GDM1 (cell line): ENCODE measurements around the gene EBLN2.
"Not testable (repeated sequence)": the region's sequence is repeated elsewhere in the genome, so short reads cannot be mapped to it uniquely, and the experiment has no call there.

Source experiments
- DNase-seq: peaks from one replicate; lab custom pipeline; 2025; lab: John Stamatoyannopoulos, UW

EBLN2 gene

GRCh38 chr3:73066243-73066642 lies 4.8 kb downstream of the EBLN2 start:
- not testable (repeated sequence) for DNase-seq

GRCh38 chr3:73068419-73068818 lies 7.0 kb downstream of the EBLN2 start:
- no peak for DNase-seq

DNA sequence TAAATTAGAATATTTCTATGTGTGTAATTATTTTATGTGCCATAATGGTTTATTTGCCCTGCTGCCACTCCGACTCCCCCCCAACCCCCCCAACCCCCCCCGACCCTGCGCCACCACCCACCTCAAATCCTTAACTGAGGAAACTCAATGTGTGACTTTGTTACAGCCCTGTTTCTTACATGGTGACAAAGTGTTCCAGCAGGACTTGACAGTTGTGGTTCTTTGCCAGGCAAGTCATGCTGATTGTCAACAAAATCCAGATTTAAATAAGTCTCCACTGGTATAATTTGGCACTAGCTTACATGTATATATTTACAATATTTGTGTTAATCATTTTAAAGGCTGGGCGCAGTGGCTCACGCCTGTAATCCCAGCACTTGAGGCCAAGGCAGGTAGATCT lies 7.7 kb downstream of the EBLN2 start:
- no peak for DNase-seq

DNA sequence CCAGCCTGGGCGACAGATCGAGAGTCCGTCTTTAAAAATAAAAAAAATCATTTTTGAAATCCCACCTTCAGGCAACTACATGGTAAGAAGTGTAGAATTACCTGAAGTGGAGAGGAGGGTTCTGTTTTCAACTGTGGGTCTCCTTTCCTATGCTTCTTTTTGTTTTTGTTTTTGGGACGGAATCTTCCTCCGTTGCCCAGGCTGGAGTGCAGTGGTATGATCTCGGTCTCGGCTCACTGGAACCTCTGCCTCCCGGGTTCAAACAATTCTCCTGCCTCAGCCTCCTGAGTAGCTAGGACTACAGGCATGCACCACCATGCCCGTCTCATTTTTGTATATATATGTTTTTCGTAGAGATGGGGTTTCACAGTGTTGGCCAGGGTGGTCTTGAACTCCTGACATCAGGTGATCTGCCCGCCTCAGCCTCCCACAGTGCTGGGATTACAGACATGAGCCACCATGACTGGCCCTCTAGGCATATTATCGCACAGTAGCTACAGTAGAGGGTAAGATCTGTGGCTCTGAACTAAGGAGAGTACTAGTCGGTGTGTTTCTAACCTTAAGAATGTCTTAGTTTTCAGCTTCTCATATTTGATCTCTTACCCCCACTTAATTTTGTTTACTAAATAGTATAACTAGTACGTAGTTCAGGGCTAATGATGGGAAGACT lies 8.5 kb downstream of the EBLN2 start:
- no peak for DNase-seq

- DNase-seq, result no peak
Measured at GRCh38 chr3:73070675-73071575, 9.5 kb downstream of the EBLN2 start.

GRCh38 chr3:73071952-73072351 lies 10.5 kb downstream of the EBLN2 start:
- no peak for DNase-seq

GRCh38 chr3:73072634-73073033 lies 11.2 kb downstream of the EBLN2 start:
- DNase-seq, result peak; percentile 49

- no peak for DNase-seq
Measured at GRCh38 chr3:73073091-73073707, 11.7 kb downstream of the EBLN2 start.

DNA sequence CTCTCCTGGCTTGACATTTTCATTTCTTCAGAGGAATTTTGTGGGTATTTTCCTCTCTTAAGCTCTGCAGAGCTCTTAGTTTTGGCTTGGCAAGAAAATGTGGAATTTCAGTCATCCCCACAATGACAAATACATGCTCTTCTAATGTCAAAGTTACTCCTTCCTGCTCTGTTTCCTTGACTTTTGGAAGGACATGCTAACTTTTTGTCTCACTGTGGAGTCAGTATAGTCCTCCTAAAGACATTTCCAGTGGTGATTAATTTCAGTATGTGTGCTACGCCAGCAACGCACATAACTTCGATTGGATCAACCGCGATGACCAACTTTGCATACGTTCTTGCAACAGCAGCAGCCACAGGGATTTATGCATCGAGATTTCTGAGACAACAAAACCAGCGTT lies 13.3 kb downstream of the EBLN2 start:
- no peak for DNase-seq

DNA sequence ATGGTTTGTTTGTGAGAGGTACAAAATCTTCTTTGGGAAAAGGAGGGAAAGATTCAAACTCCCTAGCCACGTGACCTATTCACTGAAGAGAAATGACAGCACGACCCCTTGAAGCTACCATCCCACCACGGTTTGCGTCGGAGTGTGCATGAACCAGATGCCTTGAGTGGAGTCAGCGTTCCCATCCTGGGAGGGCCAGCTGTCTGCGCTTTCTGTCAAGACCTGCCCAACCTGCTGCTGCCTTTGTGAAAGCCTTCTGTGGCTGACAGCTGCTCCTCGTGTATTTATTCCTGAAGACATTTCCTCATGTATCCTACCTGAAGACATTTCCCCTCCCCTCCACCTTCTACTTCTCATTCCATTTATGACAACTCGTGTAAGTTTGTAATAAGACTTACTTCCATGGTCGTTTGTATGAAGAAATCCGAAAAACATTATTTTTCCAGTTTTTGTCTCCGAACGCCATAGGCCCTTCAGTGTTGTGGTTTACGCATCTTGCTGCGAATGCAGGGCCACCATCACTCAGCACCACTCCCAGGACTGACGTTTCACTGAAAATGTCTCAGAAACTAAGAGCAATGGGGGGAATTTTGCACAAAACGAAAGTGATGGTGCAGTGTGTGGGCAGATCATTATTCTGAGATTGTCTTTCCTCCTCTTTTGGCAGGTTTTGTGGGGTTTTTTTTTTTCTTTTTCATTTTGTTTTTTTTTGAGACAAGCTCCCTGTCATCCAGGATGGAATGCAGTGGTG lies 18.9 kb downstream of the EBLN2 start:
- DNase-seq, result no peak

DNA sequence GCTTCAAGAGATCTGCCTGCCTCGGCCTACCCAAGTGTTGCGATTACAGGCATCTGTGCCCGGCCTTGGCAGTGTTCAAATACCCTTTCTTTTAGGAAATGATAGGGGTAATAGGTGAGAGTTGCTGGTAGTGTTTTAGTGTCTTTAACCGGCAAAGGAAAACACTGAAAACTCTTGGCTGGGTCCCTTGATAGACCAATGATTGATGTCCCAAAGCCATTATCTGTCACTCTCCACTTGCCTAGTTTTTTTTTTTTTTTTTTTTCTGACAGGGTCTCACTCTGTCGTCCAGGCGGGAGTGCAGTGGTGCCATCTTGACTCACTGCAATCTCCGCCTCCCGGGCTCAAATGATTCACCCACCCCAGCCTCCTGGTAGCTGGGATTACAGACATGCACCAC lies 19.7 kb downstream of the EBLN2 start:
- no peak for DNase-seq

- no peak for DNase-seq
Measured at GRCh38 chr3:73084170-73084569, 22.7 kb downstream of the EBLN2 start.

DNA sequence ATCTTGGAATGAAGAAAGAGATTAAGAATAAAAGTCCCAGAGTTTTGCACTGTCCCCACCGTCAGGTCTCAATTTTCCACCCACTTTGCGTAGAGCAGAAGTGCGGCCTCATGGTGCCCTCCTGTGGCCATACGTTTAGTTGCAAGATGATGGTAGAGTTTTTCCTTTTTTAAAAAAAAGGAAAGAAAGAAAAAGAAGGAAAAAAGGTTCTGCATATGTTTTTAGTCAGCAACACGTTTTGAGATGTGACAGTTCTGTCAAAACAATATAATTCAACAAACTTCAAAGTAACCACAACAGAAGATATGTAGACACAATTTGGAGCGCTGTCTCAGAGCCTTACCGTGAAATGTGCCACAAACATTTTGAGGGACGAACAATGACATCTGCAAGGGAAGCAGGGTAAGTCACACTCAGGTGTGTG lies 24.6 kb downstream of the EBLN2 start:
- no peak for DNase-seq

GRCh38 chr3:73094129-73094528 lies 32.7 kb downstream of the EBLN2 start:
- DNase-seq, result no peak

DNA sequence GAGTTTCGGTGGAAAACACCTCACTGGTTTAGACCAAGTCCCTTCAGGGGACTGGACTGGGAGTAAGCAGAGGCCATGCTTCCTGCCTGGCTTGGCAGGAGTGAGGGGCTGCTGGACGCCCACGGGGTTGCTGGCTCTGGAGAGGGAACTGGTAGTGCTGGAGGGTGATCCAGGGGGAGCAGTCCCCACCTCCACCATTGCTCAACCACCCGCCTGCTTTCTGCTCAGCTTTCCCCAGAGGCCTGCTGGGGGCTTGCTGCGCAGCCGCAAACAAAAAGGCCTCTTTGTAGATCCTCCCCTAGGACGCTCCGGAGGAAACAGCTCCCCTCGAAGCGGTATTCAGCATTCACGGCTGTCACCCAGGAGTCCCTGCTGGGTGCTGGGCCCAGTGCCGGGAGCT lies 33.5 kb downstream of the EBLN2 start:
- no peak for DNase-seq

DNA sequence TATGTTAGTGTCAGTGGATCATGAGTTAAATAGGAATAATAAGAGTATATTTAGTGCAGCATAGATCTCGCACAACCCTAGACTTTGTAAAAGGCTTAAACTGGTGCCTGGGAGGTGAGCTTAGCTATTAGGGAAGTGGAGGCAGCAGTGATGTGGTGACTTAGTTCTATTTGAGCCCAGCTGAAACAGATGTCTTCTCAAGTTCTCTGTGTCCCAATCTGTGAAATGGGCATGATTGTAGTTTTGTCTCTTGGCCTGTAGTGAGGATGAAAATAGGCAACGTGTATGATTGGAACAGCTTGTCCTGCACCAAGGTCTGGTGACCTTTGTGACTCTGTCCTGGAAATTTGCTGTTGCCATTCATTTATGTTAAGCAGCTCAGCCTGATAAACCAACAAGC lies 34.7 kb downstream of the EBLN2 start:
- DNase-seq, result no peak

GRCh38 chr3:73098026-73098425 lies 36.6 kb downstream of the EBLN2 start:
- no peak for DNase-seq

- no peak for DNase-seq
Measured at GRCh38 chr3:73098873-73099272, 37.4 kb downstream of the EBLN2 start.

GRCh38 chr3:73100741-73101559 lies 39.5 kb downstream of the EBLN2 start:
- DNase-seq, result peak; percentile 54

DNA sequence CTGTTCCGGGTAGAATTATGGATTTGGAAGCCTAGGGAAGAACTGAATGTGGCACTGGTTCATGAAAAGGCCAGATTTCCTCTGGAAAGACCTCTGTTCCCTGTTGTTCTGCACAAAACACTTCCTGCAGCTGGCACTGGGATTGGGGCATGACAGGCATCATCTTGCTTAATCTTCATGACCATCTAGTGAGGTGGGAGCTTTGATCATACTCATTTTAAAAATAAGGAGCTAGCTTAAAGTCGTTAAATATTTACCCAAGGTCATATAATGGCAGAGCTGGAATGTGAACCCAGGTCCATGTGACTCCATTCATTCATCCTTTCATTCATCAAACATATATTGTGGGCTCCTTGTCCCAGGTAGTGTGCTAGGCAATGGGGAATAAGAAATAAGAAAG lies 40.4 kb downstream of the EBLN2 start:
- no peak for DNase-seq

GRCh38 chr3:73107215-73107614 lies 45.8 kb downstream of the EBLN2 start:
- DNase-seq, result no peak
